MCF 10A (cell line): Measurements from ENCODE around the gene ETV5. TPM values are rescaled to one million over a fixed set of nuclear protein-coding genes. Genes with fewer than 3 reads are reported as not detected.

ENCODE experiments used
- BruUV-seq: library from RNA; stranded (reverse); fragments of 400-500 nt; replicated peaks from 2 replicates; lab custom pipeline; 2021; lab: Mats Ljungman, UMichigan
- CTCF ChIA-PET: fragments of 300-600 bp; sonication (Branson Sonifier 250); formaldehyde crosslinking; extraction: SDS; loops from one replicate; lab custom pipeline; 2021; ENCODE audit warnings: antibody characterized with exemption, inconsistent platforms; lab: Yijun Ruan, JAX
- POLR2A ChIA-PET: fragments of 300-600, 350-650 bp; sonication (Branson Sonifier 250); formaldehyde crosslinking; extraction: SDS; loops from one replicate; lab custom pipeline; 2020; ENCODE audit warnings: antibody characterized with exemption, inconsistent platforms; lab: Yijun Ruan, JAX
- DNase-seq: peaks from one replicate; pipeline ENCODE4 v3.0.0-alpha.2; 2018; ENCODE audit not compliant: unreplicated experiment
- H3K27ac Mint-ChIP-seq: one replicate; pipeline ENCODE4 v1.8.0; 2022; ENCODE audit warnings: mild to moderate bottlenecking, low read depth, mixed read lengths; ENCODE audit not compliant: unreplicated experiment
- H3K27me3 Mint-ChIP-seq: one replicate; pipeline ENCODE4 v1.8.0; 2022; ENCODE audit warnings: mixed read lengths; ENCODE audit not compliant: insufficient read depth, unreplicated experiment
- H3K36me3 Mint-ChIP-seq: one replicate; pipeline ENCODE4 v1.8.0; 2022; ENCODE audit warnings: mild to moderate bottlenecking, moderate library complexity, mixed read lengths; ENCODE audit not compliant: insufficient read depth, unreplicated experiment
- H3K4me1 Mint-ChIP-seq: one replicate; pipeline ENCODE4 v1.8.0; 2022; ENCODE audit warnings: mixed read lengths; ENCODE audit not compliant: insufficient read depth, unreplicated experiment
- H3K4me3 Mint-ChIP-seq: one replicate; pipeline ENCODE4 v1.8.0; 2022; ENCODE audit warnings: mild to moderate bottlenecking, moderate library complexity, mixed read lengths; ENCODE audit not compliant: unreplicated experiment
- H3K9me3 Mint-ChIP-seq: one replicate; pipeline ENCODE4 v1.8.0; 2022; ENCODE audit warnings: mixed read lengths; ENCODE audit not compliant: unreplicated experiment
- CTCF ChIP-seq: fragments of 200-600 bp; IDR thresholded peaks from one replicate; pipeline ENCODE4 v1.8.0; 2022; ENCODE audit warnings: antibody characterized with exemption, mild to moderate bottlenecking; ENCODE audit not compliant: unreplicated experiment
- intact Hi-C: fragments of 100-400 bp; cut with micrococcal nuclease; formaldehyde crosslinking; loops from 2 replicates; pipeline ENCODE4 v1.14.1; 2022
- total RNA-seq: library from RNA; stranded (reverse); gene quantifications from 2 replicates; pipeline ENCODE4 v1.2.3, GENCODE V29; 2022

The ETV5 gene
- total RNA-seq, 1 experiment from 2014 or later, result 93.0 TPM

- H3K27me3 Mint-ChIP-seq, result peaks cover 8% of the 10 kb centered on the region
- intact Hi-C loops, result no loop called here
- POLR2A ChIA-PET, result no interaction called here
- no peak overlapping the region for H3K4me3 Mint-ChIP-seq
- no peak for TF ChIP-seq CTCF
- H3K4me1 Mint-ChIP-seq, result peaks cover 9% of the 10 kb centered on the region
- H3K9me3 Mint-ChIP-seq, result peaks cover 10% of the 10 kb centered on the region
- no peak overlapping the region for H3K27ac Mint-ChIP-seq
- H3K36me3 Mint-ChIP-seq, result no peaks in the 10 kb centered on the region
- DNase-seq, result no peak
- no TSS peak for BruUV-seq
- CTCF ChIA-PET, result interaction anchor here (0.7 kb wide), 1 partner anchor 415 kb away, joined by 4 read pairs; no protein-coding TSS in a partner anchor
Measured at GRCh38 chr3:186124592-186124991, 15.7 kb upstream of the ETV5 start.

- ChIA-PET CTCF (no interaction called here), POLR2A (interaction anchor here (1.2 to 1.4 kb wide), 2 partner anchors 30 to 128 kb away, joined by 3 read pairs; no protein-coding TSS in a partner anchor)
- H3K36me3 Mint-ChIP-seq, result no peaks in the 10 kb centered on the region
- no peak for DNase-seq
- peaks cover 10% of the 10 kb centered on the region for H3K9me3 Mint-ChIP-seq
- H3K27ac Mint-ChIP-seq, result no peak overlapping the region
- no peak for TF ChIP-seq CTCF
- H3K4me1 Mint-ChIP-seq, result peaks cover 9% of the 10 kb centered on the region
- peaks cover 24% of the 10 kb centered on the region for H3K27me3 Mint-ChIP-seq
- intact Hi-C loops, result no loop called here
- H3K4me3 Mint-ChIP-seq, result no peak overlapping the region
- no TSS peak for BruUV-seq
Measured at GRCh38 chr3:186123012-186123411, 14.1 kb upstream of the ETV5 start.

DNA sequence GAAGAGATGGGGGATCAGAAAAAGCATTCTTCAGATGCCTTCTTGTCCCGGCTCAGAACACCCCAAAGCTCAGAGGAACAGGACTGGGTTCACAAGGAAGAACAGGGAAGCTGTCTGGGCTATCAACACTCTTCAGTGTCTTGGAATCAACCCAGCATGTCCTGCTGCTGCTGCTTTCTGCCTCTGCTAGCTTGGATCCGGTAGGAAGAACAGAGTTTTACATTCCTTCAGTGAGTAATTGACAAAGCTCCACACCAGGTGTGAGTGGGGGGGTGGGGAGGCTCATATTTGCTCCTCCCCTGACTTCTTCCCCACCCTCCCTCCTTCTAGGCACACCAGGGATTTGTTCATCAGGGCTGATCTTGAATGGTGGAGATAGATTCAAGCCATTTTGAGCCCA, 13.1 kb upstream of the ETV5 start:
- no peak overlapping the region for H3K4me3 Mint-ChIP-seq
- no TSS peak for BruUV-seq
- TF ChIP-seq CTCF, result no peak
- peak overlapping the region; percentile 35 for H3K27ac Mint-ChIP-seq
- DNase-seq, result peak; percentile 30
- intact Hi-C loops, result no loop called here
- ChIA-PET CTCF (interaction anchor here (0.6 to 1.7 kb wide), 3 partner anchors 14 to 419 kb away, joined by 3 to 10 read pairs (median 4); no protein-coding TSS in a partner anchor), POLR2A (interaction anchor here (1.4 to 2.2 kb wide), 3 partner anchors 9 to 127 kb away, joined by 3 to 13 read pairs (median 4); partner anchors contain the start of gene ETV5)
- no peaks in the 10 kb centered on the region for H3K36me3 Mint-ChIP-seq
- peaks cover 30% of the 10 kb centered on the region for H3K27me3 Mint-ChIP-seq
- peaks cover 9% of the 10 kb centered on the region for H3K4me1 Mint-ChIP-seq
- H3K9me3 Mint-ChIP-seq, result peaks cover 10% of the 10 kb centered on the region

DNA sequence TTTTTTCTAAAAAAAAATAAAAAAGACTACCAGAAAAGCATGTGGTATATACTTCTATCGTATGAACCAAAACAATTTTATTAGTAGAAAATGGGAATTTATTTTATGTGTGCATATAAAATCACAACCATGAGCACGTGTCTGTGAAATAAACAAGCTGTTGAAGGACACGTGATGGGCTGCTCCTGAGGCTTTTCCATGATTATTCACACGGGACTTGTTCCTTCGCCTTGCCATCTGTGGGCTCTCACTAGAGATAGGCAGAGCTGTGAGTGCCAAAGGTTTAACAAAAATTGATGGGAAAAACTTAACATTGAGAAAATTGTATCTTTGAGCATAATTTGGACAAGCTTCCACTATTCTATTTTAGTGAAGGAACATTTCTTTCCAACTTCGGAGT, 12.4 kb upstream of the ETV5 start:
- DNase-seq, result no peak
- ChIA-PET CTCF (interaction anchor here (0.6 to 1.7 kb wide), 2 partner anchors 13 to 419 kb away, joined by 3 to 10 read pairs; no protein-coding TSS in a partner anchor), POLR2A (interaction anchor here (1.7 to 2.2 kb wide), 2 partner anchors 8 to 12 kb away, joined by 4 to 13 read pairs; partner anchors contain the start of gene ETV5)
- peaks cover 9% of the 10 kb centered on the region for H3K4me1 Mint-ChIP-seq
- peaks cover 30% of the 10 kb centered on the region for H3K27me3 Mint-ChIP-seq
- intact Hi-C loops, result no loop called here
- no peak for TF ChIP-seq CTCF
- H3K27ac Mint-ChIP-seq, result no peak overlapping the region
- H3K9me3 Mint-ChIP-seq, result peaks cover 10% of the 10 kb centered on the region
- BruUV-seq, result no TSS peak
- no peaks in the 10 kb centered on the region for H3K36me3 Mint-ChIP-seq
- H3K4me3 Mint-ChIP-seq, result no peak overlapping the region
